GM21381 (cell line): ENCODE measurements around the gene SCN2A.

Source experiments
- ATAC-seq: cut with Tn5 transposase; IDR thresholded peaks from one replicate; pipeline ENCODE4 v1.9.1; 2021; ENCODE audit warnings: mild to moderate bottlenecking, moderate library complexity; ENCODE audit not compliant: unreplicated experiment

The SCN2A gene

GRCh38 chr2:165239230-165239629 is at the start of gene SCN2A:
SCN2A (plus strand) TSS chr2:165239414; CDS start chr2:165295824, 56,410 bp downstream.
- ATAC-seq, result no peak

- ATAC-seq, result no peak
Observed at GRCh38 chr2:165191096-165191728, 48.0 kb upstream of the SCN2A start.

- peak; percentile 36 for ATAC-seq
Observed at GRCh38 chr2:165192729-165193128, 46.5 kb upstream of the SCN2A start.

GRCh38 chr2:165193178-165193777 is 45.9 kb upstream of the SCN2A start:
- peak; percentile 96 for ATAC-seq

- ATAC-seq, result no peak
Observed at GRCh38 chr2:165196411-165196810, 42.8 kb upstream of the SCN2A start.

- no peak for ATAC-seq
Observed at GRCh38 chr2:165197346-165197745, 41.9 kb upstream of the SCN2A start.

- ATAC-seq, result no peak
Observed at GRCh38 chr2:165198181-165198580, 41.0 kb upstream of the SCN2A start.

GRCh38 chr2:165202239-165202638 is 37.0 kb upstream of the SCN2A start:
- no peak for ATAC-seq

GRCh38 chr2:165203689-165204559 is 35.3 kb upstream of the SCN2A start, which contains the start of gene SCN3A:
SCN3A (minus strand) TSS chr2:165204050; CDS start chr2:165176394, 27,656 bp downstream.
- ATAC-seq, result peak; percentile 73

- no peak for ATAC-seq
Observed at GRCh38 chr2:165205865-165206264, 33.3 kb upstream of the SCN2A start.

GRCh38 chr2:165208094-165208493 is 31.1 kb upstream of the SCN2A start:
- ATAC-seq, result no peak

- no peak for ATAC-seq
Observed at GRCh38 chr2:165214093-165214492, 25.1 kb upstream of the SCN2A start.

- ATAC-seq, result no peak
Observed at GRCh38 chr2:165219481-165219880, 19.7 kb upstream of the SCN2A start.

- ATAC-seq, result no peak
Observed at GRCh38 chr2:165224941-165225340, 14.3 kb upstream of the SCN2A start.

- no peak for ATAC-seq
Observed at GRCh38 chr2:165227571-165227970, 11.6 kb upstream of the SCN2A start.

GRCh38 chr2:165237056-165237455 is 2.2 kb upstream of the SCN2A start:
- ATAC-seq, result no peak

- ATAC-seq, result no peak
Observed at GRCh38 chr2:165238295-165238694, 919 bp upstream of the SCN2A start.

GRCh38 chr2:165239856-165240515 is 772 bp downstream of the SCN2A start:
- ATAC-seq, result no peak

GRCh38 chr2:165240916-165241315 is 1.7 kb downstream of the SCN2A start:
- ATAC-seq, result no peak

GRCh38 chr2:165245081-165245793 is 6.0 kb downstream of the SCN2A start:
- no peak for ATAC-seq

- no peak for ATAC-seq
Observed at GRCh38 chr2:165248238-165248637, 9.0 kb downstream of the SCN2A start.
